HepG2 (cell line): Measurements from ENCODE around the gene PAFAH1B1. TPM values are rescaled to one million over a fixed set of nuclear protein-coding genes. Genes with fewer than 3 reads are reported as not detected.

Source experiments
- AHR ChIP-seq: IDR thresholded peaks from 2 replicates; pipeline ENCODE4 v1.6.1; 2018; ENCODE audit warnings: missing genetic modification reagents, missing compliant biosample characterization
- AKAP8 ChIP-seq: sonication (generic); formaldehyde crosslinking; IDR thresholded peaks from 2 replicates; pipeline ENCODE4 v1.5.1; 2020; ENCODE audit warnings: mild to moderate bottlenecking, missing genetic modification reagents
- ATAD3A ChIP-seq: sonication (generic); formaldehyde crosslinking; IDR thresholded peaks from 2 replicates; pipeline ENCODE4 v1.4.0; 2020; ENCODE audit warnings: missing genetic modification reagents
- CHCHD3 ChIP-seq: sonication (generic); formaldehyde crosslinking; IDR thresholded peaks from 2 replicates; pipeline ENCODE4 v1.8.0; 2022; ENCODE audit warnings: mild to moderate bottlenecking, missing genetic modification reagents, moderate library complexity
- ELF3 ChIP-seq: IDR thresholded peaks from 2 replicates; pipeline ENCODE4 v1.6.1; 2016; ENCODE audit warnings: missing genetic modification reagents, missing compliant biosample characterization
- GATA4 ChIP-seq: sonication (generic); IDR thresholded peaks from 2 replicates; pipeline ENCODE4 v1.6.1; 2016; ENCODE audit warnings: antibody characterized with exemption, low read depth, borderline replicate concordance
- GZF1 ChIP-seq: sonication (generic); formaldehyde crosslinking; IDR thresholded peaks from 2 replicates; pipeline ENCODE4 v1.5.1; 2020; ENCODE audit warnings: mild to moderate bottlenecking, missing genetic modification reagents
- MTA1 ChIP-seq: sonication (generic); formaldehyde crosslinking; IDR thresholded peaks from 2 replicates; pipeline ENCODE4 v1.4.0; 2020; ENCODE audit warnings: missing genetic modification reagents, mild to moderate bottlenecking, borderline replicate concordance
- NCOA1 ChIP-seq: sonication (generic); formaldehyde crosslinking; IDR thresholded peaks from 2 replicates; pipeline ENCODE4 v1.9.0; 2021; ENCODE audit warnings: missing genetic modification reagents
- NFE2L1 ChIP-seq: sonication (generic); formaldehyde crosslinking; IDR thresholded peaks from 2 replicates; pipeline ENCODE4 v1.4.0; 2020; ENCODE audit warnings: missing genetic modification reagents, mild to moderate bottlenecking, borderline replicate concordance
- PHB2 ChIP-seq: fragments of 450-650 bp; IDR thresholded peaks from 2 replicates; pipeline ENCODE4 v1.6.1; 2018; ENCODE audit not compliant: partially characterized antibody
- PRPF4 ChIP-seq: fragments of 200-400 bp; formaldehyde crosslinking; IDR thresholded peaks from 2 replicates; pipeline ENCODE4 v1.6.1; 2016; ENCODE audit warnings: low read length, low read depth; ENCODE audit not compliant: poor library complexity, severe bottlenecking
- RBM39 ChIP-seq: fragments of 200-400 bp; formaldehyde crosslinking; IDR thresholded peaks from one replicate; pipeline ENCODE4 v1.6.1; 2018; ENCODE audit warnings: antibody characterized with exemption, mild to moderate bottlenecking, low read depth, low read length; ENCODE audit not compliant: poor library complexity, severe bottlenecking
- TAF1 ChIP-seq: sonication (generic); formaldehyde crosslinking; IDR thresholded peaks from 2 replicates; pipeline ENCODE4 v1.4.0; 2020; ENCODE audit warnings: missing genetic modification reagents
- YEATS4 ChIP-seq: sonication (generic); formaldehyde crosslinking; IDR thresholded peaks from 2 replicates; pipeline ENCODE4 v1.4.0; 2020; ENCODE audit warnings: missing genetic modification reagents, borderline replicate concordance
- ZBTB7B ChIP-seq: sonication (generic); formaldehyde crosslinking; IDR thresholded peaks from 2 replicates; pipeline ENCODE4 v1.4.0; 2020; ENCODE audit warnings: missing genetic modification reagents
- ZNF260 ChIP-seq: sonication (generic); formaldehyde crosslinking; IDR thresholded peaks from 2 replicates; pipeline ENCODE4 v1.4.0; 2020; ENCODE audit warnings: missing genetic modification reagents, low read depth, mild to moderate bottlenecking, borderline replicate concordance
- ZNF552 ChIP-seq: sonication (generic); formaldehyde crosslinking; IDR thresholded peaks from 2 replicates; pipeline ENCODE4 v1.9.0; 2022; ENCODE audit warnings: missing genetic modification reagents, mild to moderate bottlenecking, borderline replicate concordance
- polyA plus RNA-seq, 8 experiments: library from polyadenylated mRNA; depleted of rRNA in 3 of 8; stranded (reverse) in 7 of 8; unstranded in 1 of 8; fragments of >200 nt; fragmentation: Illumina TruSeq in 4 of 8; extraction: Trizol in 4 of 8; gene quantifications; 2 replicates each; pipeline versions ENCODE4 v1.2.1 to v1.2.3, GENCODE V29; 2011 to 2016; ENCODE audit warnings: low read depth in 4 of 8, missing spikeins in 1 of 8, mixed read lengths in 1 of 8; ENCODE audit not compliant: insufficient read depth in 1 of 8
- total RNA-seq, 5 experiments: library from RNA; depleted of rRNA; stranded (reverse); fragments of >200 nt; fragmentation: Illumina TruSeq; extraction: Trizol; gene quantifications; 2 replicates each; pipeline ENCODE4 v1.2.3, GENCODE V29; 2016; ENCODE audit warnings: low read depth in 1 of 5
- TF ChIP-seq, protein P1 (sequence below): sonication (generic); formaldehyde crosslinking; IDR thresholded peaks from 2 replicates; pipeline ENCODE4 v1.9.0; 2021; ENCODE audit warnings: missing genetic modification reagents, borderline replicate concordance
- TF ChIP-seq, protein P2 (sequence below): sonication (generic); formaldehyde crosslinking; IDR thresholded peaks from 2 replicates; pipeline ENCODE4 v1.8.1; 2022; ENCODE audit warnings: low read depth, mild to moderate bottlenecking, missing genetic modification reagents
- TF ChIP-seq, protein P3 (sequence below): fragments of 450-650 bp; IDR thresholded peaks from 2 replicates; pipeline ENCODE4 v1.6.1; 2016
- TF ChIP-seq, protein P4 (sequence below): sonication (generic); formaldehyde crosslinking; IDR thresholded peaks from 2 replicates; pipeline ENCODE4 v1.4.0; 2020; ENCODE audit warnings: missing genetic modification reagents
- TF ChIP-seq, protein P5 (sequence below): IDR thresholded peaks from 2 replicates; pipeline ENCODE4 v1.6.1; 2012; ENCODE audit warnings: inconsistent platforms

PAFAH1B1 gene
- total and polyA plus RNA-seq, 2 of the 13 experiments (the other 11 are each of a cell fraction or from before 2014, with no cell fraction given), result 46.0 to 64.9 TPM

DNA sequence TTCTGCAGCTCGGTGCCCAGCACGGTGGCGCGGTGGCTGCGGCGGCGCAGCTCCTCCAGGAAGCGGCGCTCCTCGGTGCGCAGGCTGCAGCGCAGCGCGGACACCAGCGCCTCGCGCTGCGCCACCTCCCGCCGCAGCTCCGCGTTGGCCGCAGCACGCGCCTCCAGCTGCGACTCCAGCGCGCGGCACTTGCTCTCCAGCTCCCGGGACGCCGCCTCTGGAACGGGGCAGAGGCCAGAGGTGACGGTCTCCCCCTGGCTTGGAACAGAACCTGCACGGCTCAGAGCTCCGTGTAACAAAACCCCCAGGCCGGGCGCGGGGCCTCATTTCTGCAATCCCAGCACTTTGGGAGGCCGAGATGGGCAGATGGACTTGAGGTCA is 131.3 kb downstream of the PAFAH1B1 start (continued):
- TF ChIP-seq, protein P1, sequence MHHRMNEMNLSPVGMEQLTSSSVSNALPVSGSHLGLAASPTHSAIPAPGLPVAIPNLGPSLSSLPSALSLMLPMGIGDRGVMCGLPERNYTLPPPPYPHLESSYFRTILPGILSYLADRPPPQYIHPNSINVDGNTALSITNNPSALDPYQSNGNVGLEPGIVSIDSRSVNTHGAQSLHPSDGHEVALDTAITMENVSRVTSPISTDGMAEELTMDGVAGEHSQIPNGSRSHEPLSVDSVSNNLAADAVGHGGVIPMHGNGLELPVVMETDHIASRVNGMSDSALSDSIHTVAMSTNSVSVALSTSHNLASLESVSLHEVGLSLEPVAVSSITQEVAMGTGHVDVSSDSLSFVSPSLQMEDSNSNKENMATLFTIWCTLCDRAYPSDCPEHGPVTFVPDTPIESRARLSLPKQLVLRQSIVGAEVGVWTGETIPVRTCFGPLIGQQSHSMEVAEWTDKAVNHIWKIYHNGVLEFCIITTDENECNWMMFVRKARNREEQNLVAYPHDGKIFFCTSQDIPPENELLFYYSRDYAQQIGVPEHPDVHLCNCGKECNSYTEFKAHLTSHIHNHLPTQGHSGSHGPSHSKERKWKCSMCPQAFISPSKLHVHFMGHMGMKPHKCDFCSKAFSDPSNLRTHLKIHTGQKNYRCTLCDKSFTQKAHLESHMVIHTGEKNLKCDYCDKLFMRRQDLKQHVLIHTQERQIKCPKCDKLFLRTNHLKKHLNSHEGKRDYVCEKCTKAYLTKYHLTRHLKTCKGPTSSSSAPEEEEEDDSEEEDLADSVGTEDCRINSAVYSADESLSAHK, result no peak
- no peak for TF ChIP-seq NCOA1 (CRISPR knock-in tag)
- TF ChIP-seq TAF1 (CRISPR knock-in tag), result no peak
- TF ChIP-seq, protein P2, sequence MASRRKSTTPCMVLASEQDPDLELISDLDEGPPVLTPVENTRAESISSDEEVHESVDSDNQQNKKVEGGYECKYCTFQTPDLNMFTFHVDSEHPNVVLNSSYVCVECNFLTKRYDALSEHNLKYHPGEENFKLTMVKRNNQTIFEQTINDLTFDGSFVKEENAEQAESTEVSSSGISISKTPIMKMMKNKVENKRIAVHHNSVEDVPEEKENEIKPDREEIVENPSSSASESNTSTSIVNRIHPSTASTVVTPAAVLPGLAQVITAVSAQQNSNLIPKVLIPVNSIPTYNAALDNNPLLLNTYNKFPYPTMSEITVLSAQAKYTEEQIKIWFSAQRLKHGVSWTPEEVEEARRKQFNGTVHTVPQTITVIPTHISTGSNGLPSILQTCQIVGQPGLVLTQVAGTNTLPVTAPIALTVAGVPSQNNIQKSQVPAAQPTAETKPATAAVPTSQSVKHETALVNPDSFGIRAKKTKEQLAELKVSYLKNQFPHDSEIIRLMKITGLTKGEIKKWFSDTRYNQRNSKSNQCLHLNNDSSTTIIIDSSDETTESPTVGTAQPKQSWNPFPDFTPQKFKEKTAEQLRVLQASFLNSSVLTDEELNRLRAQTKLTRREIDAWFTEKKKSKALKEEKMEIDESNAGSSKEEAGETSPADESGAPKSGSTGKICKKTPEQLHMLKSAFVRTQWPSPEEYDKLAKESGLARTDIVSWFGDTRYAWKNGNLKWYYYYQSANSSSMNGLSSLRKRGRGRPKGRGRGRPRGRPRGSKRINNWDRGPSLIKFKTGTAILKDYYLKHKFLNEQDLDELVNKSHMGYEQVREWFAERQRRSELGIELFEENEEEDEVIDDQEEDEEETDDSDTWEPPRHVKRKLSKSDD, result no peak
- TF ChIP-seq, protein P3, sequence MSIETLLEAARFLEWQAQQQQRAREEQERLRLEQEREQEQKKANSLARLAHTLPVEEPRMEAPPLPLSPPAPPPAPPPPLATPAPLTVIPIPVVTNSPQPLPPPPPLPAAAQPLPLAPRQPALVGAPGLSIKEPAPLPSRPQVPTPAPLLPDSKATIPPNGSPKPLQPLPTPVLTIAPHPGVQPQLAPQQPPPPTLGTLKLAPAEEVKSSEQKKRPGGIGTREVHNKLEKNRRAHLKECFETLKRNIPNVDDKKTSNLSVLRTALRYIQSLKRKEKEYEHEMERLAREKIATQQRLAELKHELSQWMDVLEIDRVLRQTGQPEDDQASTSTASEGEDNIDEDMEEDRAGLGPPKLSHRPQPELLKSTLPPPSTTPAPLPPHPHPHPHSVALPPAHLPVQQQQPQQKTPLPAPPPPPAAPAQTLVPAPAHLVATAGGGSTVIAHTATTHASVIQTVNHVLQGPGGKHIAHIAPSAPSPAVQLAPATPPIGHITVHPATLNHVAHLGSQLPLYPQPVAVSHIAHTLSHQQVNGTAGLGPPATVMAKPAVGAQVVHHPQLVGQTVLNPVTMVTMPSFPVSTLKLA, result no peak
- TF ChIP-seq YEATS4 (CRISPR knock-in tag), result 0 out of 2 replicates have a peak, but pooled peaks have one; percentile 30
- no peak for TF ChIP-seq PRPF4
- TF ChIP-seq, protein P4, sequence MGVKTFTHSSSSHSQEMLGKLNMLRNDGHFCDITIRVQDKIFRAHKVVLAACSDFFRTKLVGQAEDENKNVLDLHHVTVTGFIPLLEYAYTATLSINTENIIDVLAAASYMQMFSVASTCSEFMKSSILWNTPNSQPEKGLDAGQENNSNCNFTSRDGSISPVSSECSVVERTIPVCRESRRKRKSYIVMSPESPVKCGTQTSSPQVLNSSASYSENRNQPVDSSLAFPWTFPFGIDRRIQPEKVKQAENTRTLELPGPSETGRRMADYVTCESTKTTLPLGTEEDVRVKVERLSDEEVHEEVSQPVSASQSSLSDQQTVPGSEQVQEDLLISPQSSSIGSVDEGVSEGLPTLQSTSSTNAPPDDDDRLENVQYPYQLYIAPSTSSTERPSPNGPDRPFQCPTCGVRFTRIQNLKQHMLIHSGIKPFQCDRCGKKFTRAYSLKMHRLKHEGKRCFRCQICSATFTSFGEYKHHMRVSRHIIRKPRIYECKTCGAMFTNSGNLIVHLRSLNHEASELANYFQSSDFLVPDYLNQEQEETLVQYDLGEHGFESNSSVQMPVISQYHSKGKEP (CRISPR knock-in tag), result no peak
- no peak for TF ChIP-seq ATAD3A (CRISPR knock-in tag)
- no peak for TF ChIP-seq GATA4
- 0 out of 2 replicates have a peak, but pooled peaks have one; percentile 19 for TF ChIP-seq ELF3
- TF ChIP-seq ZBTB7B (CRISPR knock-in tag), result no peak
- peak; percentile 71; the same call in 1 of the 2 replicates for TF ChIP-seq MTA1 (CRISPR knock-in tag)
- TF ChIP-seq CHCHD3 (CRISPR knock-in tag), result 0 out of 2 replicates have a peak, but pooled peaks have one; percentile 32
- TF ChIP-seq AKAP8 (CRISPR knock-in tag), result 0 out of 2 replicates have a peak, but pooled peaks have one; percentile 34
- TF ChIP-seq ZNF260 (CRISPR knock-in tag), result no peak
- TF ChIP-seq, protein P5, sequence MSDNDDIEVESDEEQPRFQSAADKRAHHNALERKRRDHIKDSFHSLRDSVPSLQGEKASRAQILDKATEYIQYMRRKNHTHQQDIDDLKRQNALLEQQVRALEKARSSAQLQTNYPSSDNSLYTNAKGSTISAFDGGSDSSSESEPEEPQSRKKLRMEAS, result peak; percentile 87
- TF ChIP-seq NFE2L1, result no peak
- TF ChIP-seq ZNF552 (CRISPR knock-in tag), result no peak
- TF ChIP-seq RBM39, result no peak
- TF ChIP-seq GZF1 (CRISPR knock-in tag), result no peak
- TF ChIP-seq AHR (CRISPR knock-in tag), result no peak
- TF ChIP-seq PHB2, result no peak
